Measurements from ENCODE around the gene OSBPL1A.

GRCh38 chr18:24386681-24387080, 10.9 kb downstream of the OSBPL1A start:
- TF ChIP-seq POLR2AphosphoS5 (IDR thresholded peaks at IDR 0.05) (no peak), CTCF (IDR thresholded peaks at IDR 0.05) (no peak), EP300 (IDR thresholded peaks at IDR 0.05; ENCODE audit: low read depth) (no peak), POLR2A (IDR thresholded peaks at IDR 0.05) (no peak)

Measured in transverse colon (tissue), 4 donors.